ENCODE results near the gene KLF14.
"Not testable (repeated sequence)": the region's sequence is repeated elsewhere in the genome, so short reads cannot be mapped to it uniquely, and the experiment has no call there.

Gene KLF14

DNA sequence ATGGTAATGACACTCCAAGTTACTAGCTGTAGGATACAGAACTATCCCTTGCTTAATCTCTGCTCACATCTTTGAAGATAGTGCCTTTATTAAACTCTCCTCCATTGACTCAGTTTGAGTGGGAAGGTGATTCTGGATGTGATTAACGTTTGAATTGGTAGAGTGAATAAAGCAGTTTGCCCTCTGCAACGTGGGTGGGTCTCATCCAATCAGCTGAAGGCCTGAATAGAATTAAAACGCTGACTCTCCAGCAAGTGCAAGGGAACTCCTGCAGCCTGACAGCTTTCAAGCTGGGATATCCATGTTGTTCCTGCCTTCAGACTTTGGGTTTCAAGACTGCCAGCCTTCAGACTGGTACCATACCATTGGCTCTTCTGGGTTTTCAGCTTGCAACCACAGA is 21.6 kb downstream of the KLF14 start:
- no peak for DNase-seq

DNA sequence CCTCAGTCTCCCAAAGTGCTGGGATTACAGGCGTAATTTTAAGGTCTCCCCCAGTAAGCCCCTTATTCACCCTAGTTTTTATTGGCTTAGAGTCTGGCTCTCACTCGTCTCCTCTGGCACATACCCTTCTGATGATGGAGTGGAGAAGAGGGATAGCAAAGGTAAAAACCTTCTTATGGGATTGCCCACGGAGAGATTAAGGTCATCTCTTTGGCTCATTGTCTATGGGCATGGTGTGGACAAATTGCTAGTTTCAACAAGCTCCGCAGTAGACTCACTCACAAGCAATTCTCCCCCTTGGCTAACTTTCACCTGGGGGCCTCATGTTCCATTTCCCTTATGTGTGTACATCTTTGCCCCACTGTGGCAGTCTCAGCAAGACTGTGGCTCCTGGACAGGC is 25.2 kb downstream of the KLF14 start:
- DNase-seq, result no peak

DNA sequence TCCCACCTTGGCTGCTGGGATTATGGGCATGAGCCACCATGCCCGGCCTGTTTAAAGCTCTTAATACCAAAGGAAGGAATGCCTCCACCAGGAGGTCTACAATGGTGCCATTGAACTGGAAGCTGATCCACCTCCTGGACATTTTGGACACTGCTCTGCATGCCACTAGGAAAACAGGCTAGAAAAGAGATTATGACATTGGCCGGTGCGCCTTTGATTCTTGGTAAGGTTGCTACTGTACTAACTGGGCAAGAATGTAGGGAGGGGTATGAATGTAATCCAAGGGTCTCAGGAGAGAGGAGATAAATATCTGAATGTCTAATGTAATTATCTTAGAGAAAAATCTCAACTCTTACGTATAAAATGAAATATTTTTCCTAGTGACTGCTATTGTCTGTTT is 26.0 kb downstream of the KLF14 start:
- no peak for DNase-seq

GRCh38 chr7:130703851-130704250 is 30.2 kb downstream of the KLF14 start:
- DNase-seq, result no peak

DNA sequence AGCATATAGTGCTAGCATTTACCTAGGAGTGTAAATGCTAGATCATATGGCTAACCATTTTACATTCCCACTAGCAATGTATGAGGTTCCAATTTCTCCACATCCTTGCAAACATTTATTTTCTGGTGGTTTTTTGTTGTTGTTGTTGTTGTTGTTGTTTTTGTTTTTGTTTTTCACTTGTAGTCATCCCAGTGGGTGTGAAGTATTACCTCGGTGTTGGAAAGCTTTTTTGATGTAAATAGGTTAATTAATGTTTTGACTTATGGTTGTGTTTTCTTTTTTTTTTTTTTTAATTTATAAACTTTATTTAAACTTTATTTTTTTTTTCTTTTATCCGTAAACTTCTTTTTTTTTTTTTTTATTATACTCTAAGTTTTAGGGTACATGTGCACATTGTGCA is 32.4 kb downstream of the KLF14 start:
- no peak for DNase-seq

DNA sequence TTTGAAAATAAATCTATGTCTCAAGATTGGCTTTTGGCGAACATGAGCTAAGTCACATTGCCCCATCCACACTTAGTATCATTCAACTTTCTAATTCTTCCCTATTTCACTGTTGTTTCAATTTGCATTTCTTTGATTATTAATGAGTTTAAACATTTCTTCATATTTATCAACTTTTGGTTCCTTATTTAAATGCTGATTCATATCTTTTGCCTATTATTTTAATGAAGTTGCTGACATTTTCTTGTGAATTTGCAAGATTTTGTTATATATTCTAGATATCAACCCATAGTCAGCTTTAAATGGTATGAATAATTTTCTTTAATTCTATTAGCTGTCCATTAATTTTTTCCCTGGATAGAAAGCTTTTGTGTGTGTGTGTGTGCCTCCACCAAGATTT is 33.2 kb downstream of the KLF14 start:
- DNase-seq, result no peak

- DNase-seq, result no peak
Measured at GRCh38 chr7:130699686-130700085, 34.3 kb downstream of the KLF14 start.

DNA sequence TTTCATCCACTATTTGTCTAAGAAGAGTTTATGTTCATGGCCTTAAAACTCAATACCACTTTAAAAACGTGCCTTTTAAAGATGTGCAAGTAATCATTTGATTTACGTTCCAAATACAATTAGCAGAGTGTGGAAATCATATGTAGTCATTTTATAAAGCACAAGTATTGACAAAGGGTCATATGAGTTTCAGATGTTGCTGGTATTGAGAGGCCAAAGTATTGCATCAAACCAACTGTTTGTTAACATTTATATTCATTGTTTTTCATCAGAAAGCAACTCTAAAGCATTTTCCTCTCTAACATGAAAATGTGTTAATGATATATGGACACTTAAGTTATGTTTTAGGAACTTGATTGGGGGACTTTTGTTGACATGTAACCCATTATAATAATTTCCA is 36.2 kb downstream of the KLF14 start:
- DNase-seq, result no peak

DNA sequence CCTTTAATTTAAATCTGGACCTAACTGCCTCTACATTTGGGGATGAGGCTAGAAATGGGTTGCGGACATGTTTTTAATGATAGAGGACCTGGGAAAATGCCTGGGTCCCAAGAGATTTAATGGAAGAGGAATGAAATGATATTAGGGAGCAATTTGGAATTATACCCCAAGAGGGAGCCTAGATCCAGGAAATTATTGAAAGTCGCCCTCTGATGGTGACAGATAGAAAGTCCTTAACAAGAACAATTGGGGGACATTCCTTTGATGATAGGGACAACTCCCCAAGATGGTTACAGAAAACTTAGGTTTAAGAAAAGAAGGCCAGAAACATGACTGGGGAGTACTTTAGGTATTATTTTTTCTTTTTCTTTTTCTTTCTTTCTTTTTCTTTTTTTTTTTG is 38.2 kb downstream of the KLF14 start:
- DNase-seq, result no peak

- not testable (repeated sequence) for DNase-seq
Measured at GRCh38 chr7:130692396-130692795, 41.6 kb downstream of the KLF14 start.

DNA sequence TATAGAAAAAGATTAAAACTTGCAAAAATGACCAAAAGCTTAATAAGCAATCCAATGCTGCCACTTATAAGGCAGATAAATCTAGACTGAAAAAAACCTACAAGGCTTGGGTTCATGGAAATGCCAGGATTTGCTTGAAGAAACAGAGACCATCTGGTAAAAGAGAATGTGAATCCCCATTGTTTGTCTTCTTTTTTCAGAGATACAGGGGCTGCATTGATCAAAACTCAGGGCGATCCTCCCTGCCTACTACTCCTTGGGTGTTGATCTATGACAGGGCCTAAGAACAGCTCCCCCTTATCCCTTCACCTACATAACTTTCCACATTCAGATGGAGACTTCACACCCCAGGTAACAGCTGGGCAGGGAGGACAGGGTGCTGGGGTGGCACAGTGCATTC is 44.3 kb downstream of the KLF14 start:
- DNase-seq, result no peak

GRCh38 chr7:130683026-130683425 is 51.0 kb downstream of the KLF14 start:
- DNase-seq, result no peak

Data from activated T-cell treated with anti-CD3 and anti-CD28 coated beads, Interleukin-2, amount 50 U/mL, for 48 hours (primary cell).